ENCODE data around the gene C9orf153. TPM values are rescaled to one million over a fixed set of nuclear protein-coding genes. Genes with fewer than 3 reads are reported as not detected.
A peak's percentile ranks its signal among the peaks of the same experiment; 100 is the strongest.

Gene C9orf153
- total RNA-seq, 1 experiment from 2014 or later = 0.17 TPM

- H2BK15ac ChIP-seq (ENCODE audit: low read depth, low read length) = no peak overlapping the region
- no peak for DNase-seq
- H3K9me3 Mint-ChIP-seq = no peaks in the 10 kb centered on the region
- no peaks in the 10 kb centered on the region for H3K79me1 ChIP-seq (ENCODE audit: insufficient read depth, low read depth, low read length, poor library complexity, severe bottlenecking)
- no peak overlapping the region for H2AK5ac ChIP-seq (ENCODE audit: insufficient read length, low read length)
- WGBS (ENCODE audit: extremely low coverage, insufficient read length, low lambda C conversion rate) = no CpG with 5 or more reads among the region's 3 CpGs
- peaks cover 13% of the 10 kb centered on the region; the same call in 1 of the 2 replicates for H3K79me2 ChIP-seq (ENCODE audit: insufficient read depth, low read length)
- no peak overlapping the region for H2BK5ac ChIP-seq (ENCODE audit: insufficient read length, low read length)
- no peak overlapping the region for H4K91ac ChIP-seq (ENCODE audit: insufficient read length, low read depth, low read length)
- peaks cover 5% of the 10 kb centered on the region for H3K23me2 ChIP-seq (ENCODE audit: insufficient read length, low read depth, low read length, poor library complexity, severe bottlenecking)
- H3K4me3 Mint-ChIP-seq = peak overlapping the region; percentile 69 to 88
- no peak overlapping the region for H3K9ac ChIP-seq (ENCODE audit: extremely low read depth, insufficient read length, low read length)
- no peak overlapping the region for H4K8ac ChIP-seq (replicated peaks; ENCODE audit: insufficient read length, low read depth, low read length)
- H3K56ac ChIP-seq (ENCODE audit: insufficient read length, low read depth, low read length) = no peak overlapping the region
- H3K14ac ChIP-seq (ENCODE audit: insufficient read depth, low read length) = no peak overlapping the region
- H2AFZ ChIP-seq (ENCODE audit: low read length) = no peak overlapping the region
- no peaks in the 10 kb centered on the region for H4K20me1 ChIP-seq (ENCODE audit: control insufficient read depth, insufficient read depth, insufficient read length)
- H2BK120ac ChIP-seq (ENCODE audit: low read depth, low read length, poor library complexity, severe bottlenecking) = no peak overlapping the region
- H3K36me3 Mint-ChIP-seq (ENCODE audit: insufficient read depth in 1 of 3, low read depth in 3 of 3) = peaks cover 5 to 14% (median 12%) of the 10 kb centered on the region in 3 experiments; a peak in 5 of 7 replicates
- H3K27ac Mint-ChIP-seq = 0 out of 7 replicates have a peak overlapping the region, but pooled peaks of 1 of the 3 experiments have one; percentile 17
- no peaks in the 10 kb centered on the region for H3K9me3 ChIP-seq (ENCODE audit: control insufficient read depth, low read depth, low read length)
- no peak overlapping the region for H3K23ac ChIP-seq (ENCODE audit: insufficient read length, low read depth, low read length)
- peaks cover 16 to 17% of the 10 kb centered on the region in 2 experiments for H3K4me1 Mint-ChIP-seq
- H3K4me2 ChIP-seq (ENCODE audit: insufficient read depth, insufficient read length, low read length) = no peak overlapping the region
- TF ChIP-seq CTCF (conservative IDR thresholded peaks at IDR 0.05) = no peak
- no peak overlapping the region for H4K5ac ChIP-seq (ENCODE audit: insufficient read length, low read depth, low read length)
- no peak overlapping the region for H2BK20ac ChIP-seq (ENCODE audit: low read depth, low read length, poor library complexity, severe bottlenecking)
- H3K18ac ChIP-seq (ENCODE audit: insufficient read length, low read depth, low read length) = no peak overlapping the region
- H3K27me3 Mint-ChIP-seq (ENCODE audit: low read depth) = peaks cover 9% of the 10 kb centered on the region
- no peak overlapping the region for H2BK12ac ChIP-seq (ENCODE audit: insufficient read length, low read depth, low read length)
- no peak overlapping the region for H3K27ac ChIP-seq (ENCODE audit: insufficient read length, low read depth, low read length)
- H3T11ph ChIP-seq (ENCODE audit: low read length) = no peak overlapping the region
- H3K4me1 ChIP-seq (ENCODE audit: insufficient read depth, low read length) = no peaks in the 10 kb centered on the region; the same call in 1 of the 2 replicates
- H3K27me3 ChIP-seq (ENCODE audit: insufficient read depth, low read length) = no peaks in the 10 kb centered on the region
- no peak overlapping the region for H3K4ac ChIP-seq (ENCODE audit: low read depth, low read length)
These were observed 20.4 kb upstream of the C9orf153 start for GRCh38 chr9:86279839-86280238.

All from H9 (cell line).